B cell (primary cell): ENCODE measurements around the gene OLFML1. TPM values are rescaled to one million over a fixed set of nuclear protein-coding genes. Genes with fewer than 3 reads are reported as not detected.

Source experiments
- ATAC-seq: fragments of 200-7000 bp; cut with Tn5 transposase; one replicate; pipeline ENCODE4 v1.10.0; 2021; ENCODE audit warnings: low read depth, mild to moderate bottlenecking, moderate number of reproducible peaks, moderate library complexity
- CTCF ChIA-PET: fragments of 350-600 bp; sonication (Branson Sonifier 250); formaldehyde crosslinking; loops from one replicate; lab custom pipeline; 2021; ENCODE audit warnings: antibody characterized with exemption, inconsistent platforms; lab: Charles Lee
- POLR2A ChIA-PET: fragments of 350-600 bp; sonication (Branson Sonifier 250); formaldehyde crosslinking; loops from one replicate; lab custom pipeline; 2021; ENCODE audit warnings: antibody characterized with exemption; lab: Charles Lee
- DNase-seq: peaks from one replicate; pipeline ENCODE4 v3.0.0; 2013
- H2AFZ ChIP-seq: 2 replicates; pipeline ENCODE4 v1.6.1; 2012; ENCODE audit warnings: mild to moderate bottlenecking, low read depth, low read length; ENCODE audit not compliant: insufficient read depth, poor library complexity, severe bottlenecking
- H3K27ac ChIP-seq, 2 donors: 1 replicate in 1 of 2; 2 replicates in 1 of 2; pipeline ENCODE4 v1.5.1; 2012 to 2013; ENCODE audit warnings: low read length in 2 of 2, mild to moderate bottlenecking in 2 of 2, moderate library complexity in 1 of 2
- H3K27me3 ChIP-seq, 4 experiments: fragments of 200-600 bp in 1 of 4; sonication (generic) in 1 of 4; replicated peaks in 1 of 4; 1 replicate in 2 of 4; 2 replicates in 2 of 4; pipeline versions ENCODE4 v1.6.1 to v1.7.0; 2013 to 2016; ENCODE audit warnings: low read length in 3 of 4, mild to moderate bottlenecking in 2 of 4, mixed read lengths in 1 of 4, moderate library complexity in 1 of 4; ENCODE audit not compliant: insufficient read depth in 4 of 4, control insufficient read depth in 3 of 4; ENCODE audit errors: control extremely low read depth in 1 of 4
- H3K36me3 ChIP-seq, 2 experiments: replicated peaks in 1 of 2; 1 replicate in 1 of 2; 2 replicates in 1 of 2; pipeline versions ENCODE4 v1.6.1 to v1.7.1; 2013; ENCODE audit warnings: low read length in 1 of 2; ENCODE audit not compliant: insufficient read depth in 2 of 2, control insufficient read depth in 1 of 2; ENCODE audit errors: control extremely low read depth in 1 of 2, extremely low read depth in 1 of 2
- H3K4me1 ChIP-seq, 2 donors: fragments of 200-600 bp in 1 of 2; sonication (generic) in 1 of 2; 1 replicate in 1 of 2; 2 replicates in 1 of 2; pipeline versions ENCODE4 v1.5.1 to v1.6.1; 2013 to 2017; ENCODE audit warnings: low read length in 2 of 2; ENCODE audit not compliant: control insufficient read depth in 2 of 2, insufficient read depth in 2 of 2
- H3K4me2 ChIP-seq: replicated peaks from 2 replicates; pipeline ENCODE3; 2012; ENCODE audit warnings: mild to moderate bottlenecking, low read depth, low read length; ENCODE audit not compliant: poor library complexity, severe bottlenecking
- H3K4me3 ChIP-seq, 5 experiments: fragments of 200-600 bp in 1 of 5; sonication (generic) in 1 of 5; 1 replicate in 3 of 5; 2 replicates in 2 of 5; pipeline versions ENCODE4 v1.5.1 to v1.7.0; 2011 to 2016; ENCODE audit warnings: low read length in 4 of 5, mild to moderate bottlenecking in 4 of 5, low read depth in 2 of 5, control low read depth in 1 of 5, moderate library complexity in 1 of 5; ENCODE audit not compliant: insufficient read depth in 1 of 5; ENCODE audit errors: control extremely low read depth in 1 of 5, extremely low read depth in 1 of 5
- H3K79me2 ChIP-seq: fragments of 200-600 bp; sonication (generic); one replicate; pipeline ENCODE4 v1.6.0; 2016; ENCODE audit warnings: low read length; ENCODE audit not compliant: control insufficient read depth, insufficient read depth
- H3K9ac ChIP-seq: fragments of 200-600 bp; sonication (generic); 2 replicates; pipeline ENCODE4 v1.6.1; 2017; ENCODE audit warnings: mild to moderate bottlenecking, low read length, moderate library complexity
- H3K9me3 ChIP-seq, 3 donors: one replicate each; pipeline versions ENCODE4 v1.6.1 to v1.7.1; 2013; ENCODE audit warnings: low read length in 2 of 3; ENCODE audit not compliant: control insufficient read depth in 2 of 3, insufficient read depth in 1 of 3; ENCODE audit errors: control extremely low read depth in 1 of 3
- H4K20me1 ChIP-seq: 2 replicates; pipeline ENCODE4 v1.6.0; 2012; ENCODE audit warnings: mild to moderate bottlenecking, low read length; ENCODE audit not compliant: insufficient read depth, control insufficient read depth, poor library complexity, severe bottlenecking
- H3K27ac Mint-ChIP-seq: one replicate; pipeline ENCODE4 v1.8.0; 2021; ENCODE audit warnings: mixed read lengths
- H3K27me3 Mint-ChIP-seq: one replicate; pipeline ENCODE4 v1.8.0; 2021; ENCODE audit warnings: mixed read lengths
- H3K4me1 Mint-ChIP-seq: one replicate; pipeline ENCODE4 v1.8.0; 2021; ENCODE audit warnings: mixed read lengths
- H3K4me3 Mint-ChIP-seq: one replicate; pipeline ENCODE4 v1.8.0; 2021; ENCODE audit warnings: mixed read lengths
- H3K9me3 Mint-ChIP-seq: one replicate; pipeline ENCODE4 v1.8.0; 2022; ENCODE audit warnings: mixed read lengths; ENCODE audit not compliant: insufficient read depth
- CTCF ChIP-seq: fragments of 200-600 bp; IDR thresholded peaks from one replicate; pipeline ENCODE4 v1.8.0; 2022; ENCODE audit warnings: antibody characterized with exemption, mild to moderate bottlenecking
- EZH2 ChIP-seq: IDR thresholded peaks from 2 replicates; pipeline ENCODE4 v1.6.1; 2012; ENCODE audit warnings: borderline replicate concordance, low read depth, mild to moderate bottlenecking, moderate library complexity, low read length; ENCODE audit not compliant: insufficient read depth, poor library complexity, severe bottlenecking
- WGBS: methylation state at CpG from one replicate; pipeline ENCODE4 v1.1.5; 2013; ENCODE audit warnings: missing lambda C conversion rate; ENCODE audit not compliant: insufficient coverage; 5-methylcytosine and 5-hydroxymethylcytosine counted together
- intact Hi-C: fragments of 100-400 bp; cut with micrococcal nuclease; formaldehyde crosslinking; loops from one replicate; pipeline ENCODE4 v1.10.0; 2022
- polyA plus RNA-seq: library from polyadenylated mRNA; depleted of rRNA; stranded (reverse); fragments of >200 nt; gene quantifications from 2 replicates; pipeline ENCODE4 v1.2.3, GENCODE V29; 2012
- total RNA-seq, 2 donors: library from RNA; stranded (reverse); fragments of 120-200 nt in 1 of 2; gene quantifications; 1 replicate in 1 of 2; 2 replicates in 1 of 2; pipeline versions ENCODE4 v1.2.3 to v1.2.4, GENCODE V29; 2013 to 2022

The OLFML1 gene
- total and polyA plus RNA-seq, 2 donors (not counting 1 experiment from before 2014, with no cell fraction given): not detected

GRCh38 chr11:7538031-7538430, 52.7 kb downstream of the OLFML1 start:
- no peak overlapping the region for H3K4me3 ChIP-seq
- TF ChIP-seq CTCF (no peak), EZH2 (no peak)
- Mint-ChIP-seq H3K27ac (no peak overlapping the region), H3K4me1 (peaks cover 74% of the 10 kb centered on the region), H3K4me3 (no peak overlapping the region), H3K27me3 (no peaks in the 10 kb centered on the region), H3K9me3 (no peaks in the 10 kb centered on the region)
- 65% methylated on average over 8 of the region's 8 CpGs for WGBS
- intact Hi-C loops: no loop called here
- DNase-seq (no peak), ATAC-seq (no peak)
- peaks cover 22 to 32% of the 10 kb centered on the region in 2 donors for H3K4me1 ChIP-seq
- H3K4me2 ChIP-seq: no peak overlapping the region
- peaks cover 46% of the 10 kb centered on the region for H4K20me1 ChIP-seq
- peaks cover 0 to 7% (median 0%) of the 10 kb centered on the region in 3 donors for H3K9me3 ChIP-seq
- peaks cover 0 to 3% of the 10 kb centered on the region in 2 experiments for H3K36me3 ChIP-seq
- POLR2A ChIA-PET: no interaction called here
- CTCF ChIA-PET: interaction anchor here (1.2 to 1.5 kb wide), 2 partner anchors 10 to 128 kb away, joined by 3 to 5 read pairs; no protein-coding TSS in a partner anchor
- no peak overlapping the region for H3K27ac ChIP-seq
- no peak overlapping the region for H3K9ac ChIP-seq
- H3K27me3 ChIP-seq: no peaks in the 10 kb centered on the region
- no peak overlapping the region for H2AFZ ChIP-seq
- H3K79me2 ChIP-seq: peaks cover 93% of the 10 kb centered on the region
